ENCODE results near the gene RTTN. TPM values are rescaled to one million over a fixed set of nuclear protein-coding genes. Genes with fewer than 3 reads are reported as not detected.

RTTN gene
- total and polyA plus RNA-seq, 9 of the 15 experiments (the other 6 are each of a cell fraction or from before 2014, with no cell fraction given): 3.1 to 18.3 (median 10.6) TPM

DNA sequence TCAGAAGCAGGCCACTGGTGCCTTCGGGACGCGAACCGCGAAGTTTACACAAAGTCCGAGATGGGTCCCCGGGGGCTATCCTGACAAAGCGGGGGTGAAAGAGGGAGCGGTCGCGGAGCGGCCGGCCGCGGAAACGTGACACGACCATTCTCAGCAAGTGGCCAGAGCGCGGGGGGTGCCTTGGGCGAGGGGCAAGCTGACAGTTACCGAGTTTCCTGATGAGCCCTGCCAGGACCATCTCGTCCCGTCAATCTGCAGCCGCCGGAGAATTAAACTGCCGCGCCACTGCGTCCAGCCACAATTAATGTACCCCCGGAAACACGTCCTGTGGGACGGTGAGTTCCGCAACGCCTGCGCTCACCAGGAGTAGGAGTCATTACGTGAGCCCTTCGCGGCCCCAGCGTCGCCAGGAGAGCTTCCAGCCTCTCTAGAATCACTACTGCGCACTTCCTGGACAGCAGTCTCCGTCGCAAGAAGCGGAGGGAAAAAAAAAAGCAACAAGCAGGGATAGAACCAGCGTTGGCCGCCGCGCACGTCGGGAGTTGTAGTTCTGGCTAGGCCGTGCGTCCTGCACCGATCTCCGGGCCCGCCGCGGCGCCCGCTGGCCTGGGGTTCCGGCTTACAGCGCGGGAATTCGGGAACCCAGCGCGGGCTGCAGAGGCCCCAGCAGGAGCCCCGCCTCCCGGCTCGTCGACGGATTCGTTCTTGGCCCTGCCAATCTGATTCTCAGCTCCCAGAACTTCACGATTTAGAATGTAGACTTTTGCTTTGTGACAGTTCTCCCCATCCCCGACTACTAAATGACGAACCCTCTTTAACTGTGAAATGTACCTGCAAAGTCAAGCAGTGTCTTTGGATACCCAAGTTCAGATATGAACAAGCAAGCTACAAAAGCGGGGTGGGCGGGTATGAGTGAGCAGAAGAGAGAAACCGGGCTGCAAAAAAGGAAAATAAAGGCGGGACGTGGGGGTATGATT lies at the start of gene RTTN (continued):
- TF ChIP-seq, protein P1, sequence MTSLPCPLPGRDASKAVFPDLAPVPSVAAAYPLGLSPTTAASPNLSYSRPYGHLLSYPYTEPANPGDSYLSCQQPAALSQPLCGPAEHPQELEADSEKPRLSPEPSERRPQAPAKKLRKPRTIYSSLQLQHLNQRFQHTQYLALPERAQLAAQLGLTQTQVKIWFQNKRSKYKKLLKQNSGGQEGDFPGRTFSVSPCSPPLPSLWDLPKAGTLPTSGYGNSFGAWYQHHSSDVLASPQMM (CRISPR knock-in tag; IDR thresholded peaks at IDR 0.05): no peak
- TF ChIP-seq TCF7 (IDR thresholded peaks at IDR 0.05; ENCODE audit: borderline replicate concordance): peak; percentile 9; the same call in 1 of the 2 replicates
- TF ChIP-seq MEF2A (IDR thresholded peaks at IDR 0.05; ENCODE audit: control insufficient read depth, low read depth, low read length): no peak
- TF ChIP-seq GATAD2B (IDR thresholded peaks at IDR 0.05; ENCODE audit: borderline replicate concordance): no peak
- no peak for TF ChIP-seq DPF2 (IDR thresholded peaks at IDR 0.05)
- TF ChIP-seq NBN (IDR thresholded peaks at IDR 0.05; ENCODE audit: low read depth): no peak
- peak; percentile 75 for TF ChIP-seq TOE1 (IDR thresholded peaks at IDR 0.05; ENCODE audit: borderline replicate concordance)
- no peak for TF ChIP-seq TOE1 (CRISPR knock-in tag; IDR thresholded peaks at IDR 0.05; ENCODE audit: borderline replicate concordance, low read depth)
- peak; percentile 66 for TF ChIP-seq SUPT5H (IDR thresholded peaks at IDR 0.05)
- TF ChIP-seq CHD1 (IDR thresholded peaks at IDR 0.05; ENCODE audit: low read length): no peak
- no peak for TF ChIP-seq HNRNPH1 (optimal IDR thresholded peaks at IDR 0.05; ENCODE audit: low read depth, low read length)
- TF ChIP-seq ZZZ3 (IDR thresholded peaks at IDR 0.05): no peak
- TF ChIP-seq U2AF1 (optimal IDR thresholded peaks at IDR 0.05; ENCODE audit: low read depth, low read length): no peak
- no peak; the same call in 1 of the 2 replicates for TF ChIP-seq SOX6 (IDR thresholded peaks at IDR 0.05)
- no peak for TF ChIP-seq LEF1 (IDR thresholded peaks at IDR 0.05)
- no peak for TF ChIP-seq SRSF7 (optimal IDR thresholded peaks at IDR 0.05; ENCODE audit: low read depth, low read length)
- TF ChIP-seq ZNF41 (CRISPR knock-in tag; conservative IDR thresholded peaks at IDR 0.05): no peak
- no peak for TF ChIP-seq ZNF551 (CRISPR knock-in tag; IDR thresholded peaks at IDR 0.05)
- no peak for TF ChIP-seq ZNF140 (CRISPR knock-in tag; IDR thresholded peaks at IDR 0.05)
- TF ChIP-seq NR2C2 (CRISPR knock-in tag; IDR thresholded peaks at IDR 0.05): peak; percentile 18; the same call in 1 of the 2 replicates
- TF ChIP-seq NR2C2 (tag; IDR thresholded peaks at IDR 0.05): peak; percentile 71
- TF ChIP-seq MAFG (tag; conservative IDR thresholded peaks at IDR 0.05): no peak
- no peak for TF ChIP-seq CAMTA2 (CRISPR knock-in tag; conservative IDR thresholded peaks at IDR 0.05)
- TF ChIP-seq, protein P2, sequence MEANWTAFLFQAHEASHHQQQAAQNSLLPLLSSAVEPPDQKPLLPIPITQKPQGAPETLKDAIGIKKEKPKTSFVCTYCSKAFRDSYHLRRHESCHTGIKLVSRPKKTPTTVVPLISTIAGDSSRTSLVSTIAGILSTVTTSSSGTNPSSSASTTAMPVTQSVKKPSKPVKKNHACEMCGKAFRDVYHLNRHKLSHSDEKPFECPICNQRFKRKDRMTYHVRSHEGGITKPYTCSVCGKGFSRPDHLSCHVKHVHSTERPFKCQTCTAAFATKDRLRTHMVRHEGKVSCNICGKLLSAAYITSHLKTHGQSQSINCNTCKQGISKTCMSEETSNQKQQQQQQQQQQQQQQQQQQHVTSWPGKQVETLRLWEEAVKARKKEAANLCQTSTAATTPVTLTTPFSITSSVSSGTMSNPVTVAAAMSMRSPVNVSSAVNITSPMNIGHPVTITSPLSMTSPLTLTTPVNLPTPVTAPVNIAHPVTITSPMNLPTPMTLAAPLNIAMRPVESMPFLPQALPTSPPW (CRISPR knock-in tag; IDR thresholded peaks at IDR 0.05): peak; percentile 51; the same call in 1 of the 2 replicates
- TF ChIP-seq, protein P3, sequence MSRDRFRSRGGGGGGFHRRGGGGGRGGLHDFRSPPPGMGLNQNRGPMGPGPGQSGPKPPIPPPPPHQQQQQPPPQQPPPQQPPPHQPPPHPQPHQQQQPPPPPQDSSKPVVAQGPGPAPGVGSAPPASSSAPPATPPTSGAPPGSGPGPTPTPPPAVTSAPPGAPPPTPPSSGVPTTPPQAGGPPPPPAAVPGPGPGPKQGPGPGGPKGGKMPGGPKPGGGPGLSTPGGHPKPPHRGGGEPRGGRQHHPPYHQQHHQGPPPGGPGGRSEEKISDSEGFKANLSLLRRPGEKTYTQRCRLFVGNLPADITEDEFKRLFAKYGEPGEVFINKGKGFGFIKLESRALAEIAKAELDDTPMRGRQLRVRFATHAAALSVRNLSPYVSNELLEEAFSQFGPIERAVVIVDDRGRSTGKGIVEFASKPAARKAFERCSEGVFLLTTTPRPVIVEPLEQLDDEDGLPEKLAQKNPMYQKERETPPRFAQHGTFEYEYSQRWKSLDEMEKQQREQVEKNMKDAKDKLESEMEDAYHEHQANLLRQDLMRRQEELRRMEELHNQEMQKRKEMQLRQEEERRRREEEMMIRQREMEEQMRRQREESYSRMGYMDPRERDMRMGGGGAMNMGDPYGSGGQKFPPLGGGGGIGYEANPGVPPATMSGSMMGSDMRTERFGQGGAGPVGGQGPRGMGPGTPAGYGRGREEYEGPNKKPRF (IDR thresholded peaks at IDR 0.05; ENCODE audit: low read depth, low read length): no peak
